Ectodermal cell (in vitro differentiated cells): ENCODE measurements around the gene LRRC8B.

Source experiments
- H3K27ac ChIP-seq: 2 replicates; pipeline ENCODE4 v1.7.0; 2013; ENCODE audit warnings: mild to moderate bottlenecking, low read depth, low read length; ENCODE audit not compliant: insufficient read depth, poor library complexity, severe bottlenecking
- H3K27me3 ChIP-seq: 2 replicates; pipeline ENCODE4 v1.7.0; 2013; ENCODE audit warnings: mild to moderate bottlenecking, low read length; ENCODE audit not compliant: insufficient read depth, control insufficient read depth, poor library complexity, severe bottlenecking
- H3K36me3 ChIP-seq: one replicate; pipeline ENCODE4 v1.7.0; 2013; ENCODE audit warnings: low read length; ENCODE audit not compliant: control insufficient read depth, insufficient read depth
- H3K4me1 ChIP-seq: one replicate; pipeline ENCODE4 v1.7.0; 2013; ENCODE audit warnings: low read length; ENCODE audit not compliant: control insufficient read depth, insufficient read depth
- H3K4me3 ChIP-seq: 2 replicates; pipeline ENCODE4 v1.7.0; 2013; ENCODE audit warnings: low read depth, low read length, control low read depth; ENCODE audit not compliant: insufficient read depth
- H3K9me3 ChIP-seq: 2 replicates; pipeline ENCODE4 v1.7.0; 2013; ENCODE audit warnings: mild to moderate bottlenecking, low read length, moderate library complexity; ENCODE audit not compliant: control insufficient read depth
- WGBS, 2 experiments: methylation state at CpG; one replicate each; pipeline ENCODE4 v1.1.7; 2013; ENCODE audit warnings: missing lambda C conversion rate in 2 of 2; 5-methylcytosine and 5-hydroxymethylcytosine counted together

LRRC8B gene

GRCh38 chr1:89644119-89644814 lies 119.6 kb downstream of the LRRC8B start:
- H3K36me3 ChIP-seq, result no peaks in the 10 kb centered on the region
- H3K4me1 ChIP-seq, result no peaks in the 10 kb centered on the region
- no peak overlapping the region for H3K4me3 ChIP-seq
- peaks cover 2% of the 10 kb centered on the region for H3K9me3 ChIP-seq
- 76 to 84% methylated on average over 9 of the region's 9 CpGs for WGBS, 2 experiments
- H3K27ac ChIP-seq, result no peak overlapping the region
- no peaks in the 10 kb centered on the region for H3K27me3 ChIP-seq

DNA sequence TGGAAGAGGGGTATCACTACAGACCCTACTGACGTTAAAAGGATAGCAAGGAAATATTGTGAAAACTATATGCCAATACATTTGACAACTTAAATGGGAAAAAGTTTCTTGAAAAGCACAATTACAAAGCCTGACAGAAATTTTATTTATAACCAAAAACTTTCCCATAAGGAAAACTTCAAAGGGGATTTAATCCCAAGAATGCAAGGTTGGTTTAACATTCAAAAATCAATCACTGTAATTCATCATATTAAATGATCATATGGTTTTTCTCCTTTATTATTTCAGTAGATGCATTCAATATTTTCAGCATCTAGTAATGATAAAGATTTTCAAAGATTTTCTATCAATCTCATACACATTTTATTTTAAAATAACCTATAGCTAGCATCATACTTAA lies 121.6 kb downstream of the LRRC8B start:
- 67% methylated on average over 1 of the region's 1 CpG; no CpG with 5 or more reads in 1 of the 2 experiments for WGBS, 2 experiments
- Histone ChIP-seq H3K36me3 (no peaks in the 10 kb centered on the region), H3K4me3 (no peak overlapping the region), H3K27me3 (no peaks in the 10 kb centered on the region), H3K27ac (no peak overlapping the region), H3K9me3 (peaks cover 2% of the 10 kb centered on the region), H3K4me1 (no peaks in the 10 kb centered on the region)
